ENCODE results near the gene LRRC1. TPM values are rescaled to one million over a fixed set of nuclear protein-coding genes. Genes with fewer than 3 reads are reported as not detected.

Gene LRRC1
- total RNA-seq, 1 donor from 2014 or later: 9.3 TPM

DNA sequence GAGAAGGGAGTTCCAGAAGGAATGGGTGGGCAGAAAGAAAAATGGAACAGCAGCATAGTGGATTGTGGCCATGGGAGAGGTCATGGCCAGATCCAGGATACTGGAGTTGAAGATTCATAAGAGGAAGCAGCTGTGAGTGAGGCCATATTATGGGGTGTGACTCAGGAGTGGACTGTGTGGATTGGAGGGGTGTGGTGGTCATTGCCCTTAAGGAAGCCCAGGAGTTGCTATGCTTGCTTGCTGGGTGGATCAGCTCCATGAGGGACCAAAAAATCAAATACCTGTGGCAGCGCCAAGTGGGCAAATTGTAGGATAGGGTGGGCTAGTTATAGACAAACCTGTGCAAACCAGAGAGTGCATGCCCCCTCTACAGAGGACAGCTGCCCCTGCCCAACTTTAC is 18.3 kb downstream of the LRRC1 start:
- DNase-seq (ENCODE audit: low read depth): no peak
- TF ChIP-seq, protein P1, sequence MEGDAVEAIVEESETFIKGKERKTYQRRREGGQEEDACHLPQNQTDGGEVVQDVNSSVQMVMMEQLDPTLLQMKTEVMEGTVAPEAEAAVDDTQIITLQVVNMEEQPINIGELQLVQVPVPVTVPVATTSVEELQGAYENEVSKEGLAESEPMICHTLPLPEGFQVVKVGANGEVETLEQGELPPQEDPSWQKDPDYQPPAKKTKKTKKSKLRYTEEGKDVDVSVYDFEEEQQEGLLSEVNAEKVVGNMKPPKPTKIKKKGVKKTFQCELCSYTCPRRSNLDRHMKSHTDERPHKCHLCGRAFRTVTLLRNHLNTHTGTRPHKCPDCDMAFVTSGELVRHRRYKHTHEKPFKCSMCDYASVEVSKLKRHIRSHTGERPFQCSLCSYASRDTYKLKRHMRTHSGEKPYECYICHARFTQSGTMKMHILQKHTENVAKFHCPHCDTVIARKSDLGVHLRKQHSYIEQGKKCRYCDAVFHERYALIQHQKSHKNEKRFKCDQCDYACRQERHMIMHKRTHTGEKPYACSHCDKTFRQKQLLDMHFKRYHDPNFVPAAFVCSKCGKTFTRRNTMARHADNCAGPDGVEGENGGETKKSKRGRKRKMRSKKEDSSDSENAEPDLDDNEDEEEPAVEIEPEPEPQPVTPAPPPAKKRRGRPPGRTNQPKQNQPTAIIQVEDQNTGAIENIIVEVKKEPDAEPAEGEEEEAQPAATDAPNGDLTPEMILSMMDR (conservative IDR thresholded peaks at IDR 0.05; ENCODE audit: low read depth, low read length): no peak
- no peak overlapping the region for H3K4me3 ChIP-seq (ENCODE audit: low read depth, low read length)

DNA sequence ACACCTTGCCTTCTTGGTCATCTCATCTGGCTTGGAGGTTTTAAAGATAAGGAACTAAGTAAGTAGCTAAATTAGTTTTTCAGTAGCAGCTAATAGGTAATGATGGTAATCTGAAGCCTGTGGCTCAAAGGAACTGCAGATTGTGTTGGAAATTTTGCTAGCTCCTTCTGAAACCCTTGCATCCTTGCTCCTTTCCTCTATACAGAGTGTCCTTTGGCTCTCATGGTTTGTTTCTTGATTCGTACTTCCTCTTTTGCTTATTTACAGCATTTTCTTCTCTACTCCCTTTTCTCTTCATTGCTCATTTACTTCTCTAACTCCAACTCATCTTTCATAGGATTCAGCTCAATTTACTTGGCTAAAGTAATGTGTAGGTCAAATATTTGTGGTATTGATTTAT is 19.0 kb downstream of the LRRC1 start:
- no peak overlapping the region for H3K4me3 ChIP-seq (ENCODE audit: low read depth, low read length)
- TF ChIP-seq, protein P1 (conservative IDR thresholded peaks at IDR 0.05; ENCODE audit: low read depth, low read length): no peak
- no peak for DNase-seq (ENCODE audit: low read depth)

DNA sequence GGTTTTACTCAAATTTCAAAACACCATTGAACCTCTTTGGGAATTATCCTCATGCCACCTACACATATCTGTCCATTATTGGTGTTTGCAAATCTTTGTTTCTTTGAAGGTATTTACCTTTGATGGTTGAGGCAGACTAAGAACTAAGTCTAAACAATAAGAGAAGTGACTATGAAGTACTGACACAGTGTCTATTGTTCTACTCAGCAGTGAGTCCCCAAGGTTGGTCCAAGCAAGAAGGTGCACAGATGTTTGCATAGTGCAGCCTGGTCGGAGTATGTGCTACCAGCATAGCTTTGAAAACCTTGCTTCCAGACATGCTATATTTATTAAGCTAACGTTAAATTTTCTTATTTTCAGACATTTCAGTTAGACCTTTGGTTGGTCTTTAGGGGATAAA is 19.5 kb downstream of the LRRC1 start:
- DNase-seq (ENCODE audit: low read depth): no peak
- TF ChIP-seq, protein P1 (conservative IDR thresholded peaks at IDR 0.05; ENCODE audit: low read depth, low read length): no peak
- no peak overlapping the region for H3K4me3 ChIP-seq (ENCODE audit: low read depth, low read length)

DNA sequence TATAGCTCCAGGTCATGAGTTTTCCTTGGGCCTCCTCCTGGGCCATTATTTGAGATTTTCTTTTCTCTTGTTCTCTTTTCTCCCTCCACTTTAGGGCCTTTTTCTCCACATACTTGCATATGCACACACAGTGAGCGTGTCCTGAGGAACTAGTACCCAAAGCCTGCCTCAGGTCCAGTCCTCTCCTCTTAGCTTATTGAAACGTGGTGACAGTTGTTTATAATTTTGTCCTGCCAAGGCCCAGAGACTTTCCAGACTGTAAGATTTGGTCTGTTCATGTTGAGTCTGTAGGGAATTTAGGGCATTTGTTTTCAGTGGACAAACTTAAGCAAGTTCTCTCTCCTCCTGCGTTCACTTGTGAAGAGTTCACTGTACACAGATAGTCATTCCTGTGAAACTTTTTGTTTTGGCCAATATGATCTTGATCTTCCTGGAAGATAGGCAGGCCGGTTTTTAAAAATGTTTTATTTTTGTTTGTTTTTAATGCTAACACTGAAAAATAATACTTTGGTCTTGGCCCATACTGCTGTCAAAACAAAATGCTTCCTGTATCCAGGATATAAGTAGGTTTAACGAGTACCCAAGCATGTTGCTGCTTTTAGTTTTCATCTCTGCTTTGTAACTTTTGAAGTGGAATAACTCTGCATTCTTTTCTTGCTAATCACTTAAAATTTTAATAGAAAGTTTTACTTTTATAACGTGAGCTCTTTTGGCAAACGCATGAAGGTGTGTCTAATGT is 20.7 kb downstream of the LRRC1 start:
- no peak overlapping the region for H3K4me3 ChIP-seq (ENCODE audit: low read depth, low read length)
- TF ChIP-seq, protein P1 (conservative IDR thresholded peaks at IDR 0.05; ENCODE audit: low read depth, low read length): no peak
- no peak for DNase-seq (ENCODE audit: low read depth)

DNA sequence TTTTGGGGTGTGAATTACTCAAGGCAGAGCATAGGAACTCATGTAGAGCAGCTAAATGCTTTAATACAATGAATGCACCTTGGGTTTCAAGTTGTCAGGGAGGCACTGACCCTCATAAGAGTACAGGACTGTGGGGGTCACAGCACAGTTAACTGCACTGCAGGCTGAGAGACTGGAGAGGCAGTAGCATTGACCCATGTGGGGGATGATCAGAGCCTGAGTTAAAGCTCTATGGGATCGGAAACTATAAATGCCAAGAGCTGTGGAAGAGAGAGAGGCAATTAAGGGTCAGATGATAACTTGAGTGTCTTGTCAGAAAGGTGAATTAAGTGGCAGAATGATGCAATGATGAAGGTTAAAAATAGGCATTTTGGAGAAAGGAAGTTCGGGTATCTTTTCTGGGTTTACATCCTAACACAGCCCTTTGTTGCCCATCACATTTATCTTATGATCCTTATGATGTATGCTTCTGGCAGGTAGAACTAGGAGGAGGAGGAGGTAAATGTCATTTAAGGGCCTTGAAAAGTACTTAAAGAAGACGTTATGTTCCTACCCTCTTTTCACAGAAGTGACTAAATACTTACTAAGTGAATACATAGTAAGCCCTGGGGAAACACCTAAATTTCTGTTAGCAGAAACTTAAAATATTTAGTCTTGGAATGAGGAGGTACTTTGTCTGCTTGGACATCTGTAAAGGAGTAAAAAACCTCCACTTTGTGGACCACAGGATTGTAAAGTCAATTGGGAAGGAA is 24.2 kb downstream of the LRRC1 start:
- no peak overlapping the region for H3K4me3 ChIP-seq (ENCODE audit: low read depth, low read length)
- TF ChIP-seq, protein P1 (conservative IDR thresholded peaks at IDR 0.05; ENCODE audit: low read depth, low read length): no peak
- no peak for DNase-seq (ENCODE audit: low read depth)

DNA sequence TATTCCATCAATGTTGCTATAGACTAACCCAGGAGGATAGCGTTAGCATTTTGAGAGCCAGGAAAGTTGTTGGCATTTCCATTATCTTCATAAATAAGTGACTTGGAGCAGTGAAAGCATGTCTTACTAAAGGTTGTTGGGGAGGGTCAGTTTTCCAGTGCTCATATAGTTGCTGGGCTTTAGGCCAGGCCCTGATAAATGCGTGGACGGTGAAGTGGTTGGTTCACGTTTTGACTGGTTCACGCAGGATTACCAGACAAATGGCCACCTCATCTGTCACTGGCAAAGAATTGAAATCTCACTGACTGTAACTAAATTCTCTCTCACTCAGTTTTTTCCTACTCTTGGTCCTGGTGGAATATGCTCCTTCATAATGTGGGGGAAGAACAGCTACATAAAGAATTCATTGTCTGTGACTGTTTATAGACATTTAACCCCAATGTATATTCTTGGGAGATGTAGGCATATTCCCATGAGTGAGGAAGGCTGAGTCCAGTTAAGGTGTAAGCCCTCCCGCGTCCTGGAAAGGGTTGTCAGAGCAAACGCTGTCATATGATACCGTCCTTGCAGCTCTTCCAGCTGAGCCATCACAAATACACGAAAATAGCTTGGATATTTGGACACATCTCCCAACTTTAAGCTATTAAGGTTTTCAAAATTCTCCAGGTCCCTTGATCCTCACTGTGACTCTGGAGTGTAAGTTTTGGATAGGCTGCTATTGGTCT is 27.8 kb downstream of the LRRC1 start:
- DNase-seq (ENCODE audit: low read depth): no peak
- H3K4me3 ChIP-seq (ENCODE audit: low read depth, low read length): no peak overlapping the region
- TF ChIP-seq, protein P1 (conservative IDR thresholded peaks at IDR 0.05; ENCODE audit: low read depth, low read length): no peak
